ENCODE data around the gene TMEM156. TPM values are rescaled to one million over a fixed set of nuclear protein-coding genes. Genes with fewer than 3 reads are reported as not detected.

Gene TMEM156, protein sequence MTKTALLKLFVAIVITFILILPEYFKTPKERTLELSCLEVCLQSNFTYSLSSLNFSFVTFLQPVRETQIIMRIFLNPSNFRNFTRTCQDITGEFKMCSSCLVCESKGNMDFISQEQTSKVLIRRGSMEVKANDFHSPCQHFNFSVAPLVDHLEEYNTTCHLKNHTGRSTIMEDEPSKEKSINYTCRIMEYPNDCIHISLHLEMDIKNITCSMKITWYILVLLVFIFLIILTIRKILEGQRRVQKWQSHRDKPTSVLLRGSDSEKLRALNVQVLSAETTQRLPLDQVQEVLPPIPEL
- polyA plus RNA-seq (0.15 to 0.68 TPM (median 0.19 TPM) in 3 replicates), polyA minus RNA-seq (0.45 TPM in 1 of 3 replicates, not detected in the others)
- not detected for polyA plus RNA-seq (2011; ENCODE audit: low read depth)
- 0.29 and 0.35 TPM in 2 replicates for polyA plus RNA-seq (2011; cell fraction: cytosol; rRNA removed)
- 0.09 and 0.23 TPM in 2 replicates for polyA plus RNA-seq (2011; cell fraction: nucleus; rRNA removed)
- 0.08 TPM in 1 of 2 replicates, not detected in the other for polyA plus RNA-seq (2012; ENCODE audit: low replicate concordance)
- polyA minus RNA-seq (2011; cell fraction: cytosol; rRNA and poly(A)+ RNA removed), result not detected
- polyA minus RNA-seq (2011; cell fraction: nucleus; rRNA and poly(A)+ RNA removed), result not detected in 2 replicates

DNA sequence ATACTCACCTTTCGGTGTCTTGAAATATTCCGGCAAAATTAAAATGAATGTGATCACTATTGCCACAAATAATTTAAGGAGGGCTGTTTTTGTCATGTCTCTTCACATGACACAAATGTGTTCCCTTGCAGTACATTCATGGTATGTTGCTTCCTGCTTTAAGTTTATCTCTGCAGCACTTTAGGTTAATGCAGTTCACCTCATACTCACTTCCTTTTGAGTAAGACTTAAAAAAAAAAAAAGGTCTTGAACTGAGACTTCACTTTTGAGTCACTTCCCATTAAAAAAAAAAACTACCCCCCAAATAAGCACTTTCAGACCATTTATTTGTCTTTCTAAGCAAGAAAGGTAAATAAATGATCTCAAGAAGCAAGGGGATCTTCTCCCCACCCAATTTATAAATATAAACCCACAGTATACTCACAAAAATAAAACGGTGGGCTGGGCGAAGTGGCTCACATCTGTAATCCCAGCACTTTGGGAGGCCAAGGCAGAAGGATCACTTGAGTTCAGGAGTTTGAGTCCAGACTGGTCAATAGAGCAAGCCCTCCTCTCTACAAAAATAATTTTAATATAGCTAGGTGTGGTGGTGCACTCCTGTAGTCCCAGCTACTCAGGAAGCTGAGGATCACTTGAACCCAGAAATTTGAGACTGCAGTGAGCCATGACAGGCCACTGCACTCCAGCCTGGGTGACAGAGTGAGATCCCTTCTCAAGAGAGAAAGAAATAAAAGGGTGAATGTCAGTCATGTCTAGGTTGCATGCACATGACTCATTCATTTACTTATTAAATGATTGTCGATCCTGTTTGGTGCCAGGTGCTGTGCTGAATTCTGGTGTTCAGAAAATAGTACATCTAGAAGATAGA, at the start of gene TMEM156:
Gene TMEM156, minus strand, starts transcription at position 192 of the 868 bp plus-strand sequence. Its CDS starts 96 bp downstream, at position 96.
- H3K27ac ChIP-seq (ENCODE audit: control insufficient read depth, insufficient read depth, low read length), result peak within 1 kb of the TSS; percentile 66
- H4K20me1 ChIP-seq (ENCODE audit: control insufficient read depth, extremely low read depth, insufficient read depth, low read length), result no peaks in the 10 kb centered on the region
- H3K9me3 ChIP-seq (ENCODE audit: control insufficient read depth, low read depth, low read length), result no peaks in the 10 kb centered on the region
- H3K4me3 ChIP-seq (ENCODE audit: control insufficient read depth in 2 of 3, extremely low read depth in 1 of 3, insufficient read depth in 2 of 3, low read depth in 1 of 3, low read length in 3 of 3), result no peak within 1 kb of the TSS
- H3K9ac ChIP-seq (ENCODE audit: control insufficient read depth, extremely low read depth, insufficient read depth, low read length), result peak within 1 kb of the TSS; percentile 35
- H3K4me2 ChIP-seq (ENCODE audit: control insufficient read depth, extremely low read depth, insufficient read depth, low read depth, low read length), result peak within 1 kb of the TSS; percentile 70
- no peaks in the 10 kb centered on the region for H3K9me1 ChIP-seq (ENCODE audit: control insufficient read depth, extremely low read depth, insufficient read depth, low read length)
- peaks cover 30% of the 10 kb centered on the region for H3K4me1 ChIP-seq (ENCODE audit: control insufficient read depth, extremely low read depth, insufficient read depth, low read length)
- dilution Hi-C loops (cut with MboI; ENCODE audit: extremely low pct_ligation_motif_present, low sequenced_read_pairs), result no loop called here
- no peak for TF ChIP-seq EZH2 (IDR thresholded peaks at IDR 0.05; ENCODE audit: low read length)
- TF ChIP-seq, protein P1, sequence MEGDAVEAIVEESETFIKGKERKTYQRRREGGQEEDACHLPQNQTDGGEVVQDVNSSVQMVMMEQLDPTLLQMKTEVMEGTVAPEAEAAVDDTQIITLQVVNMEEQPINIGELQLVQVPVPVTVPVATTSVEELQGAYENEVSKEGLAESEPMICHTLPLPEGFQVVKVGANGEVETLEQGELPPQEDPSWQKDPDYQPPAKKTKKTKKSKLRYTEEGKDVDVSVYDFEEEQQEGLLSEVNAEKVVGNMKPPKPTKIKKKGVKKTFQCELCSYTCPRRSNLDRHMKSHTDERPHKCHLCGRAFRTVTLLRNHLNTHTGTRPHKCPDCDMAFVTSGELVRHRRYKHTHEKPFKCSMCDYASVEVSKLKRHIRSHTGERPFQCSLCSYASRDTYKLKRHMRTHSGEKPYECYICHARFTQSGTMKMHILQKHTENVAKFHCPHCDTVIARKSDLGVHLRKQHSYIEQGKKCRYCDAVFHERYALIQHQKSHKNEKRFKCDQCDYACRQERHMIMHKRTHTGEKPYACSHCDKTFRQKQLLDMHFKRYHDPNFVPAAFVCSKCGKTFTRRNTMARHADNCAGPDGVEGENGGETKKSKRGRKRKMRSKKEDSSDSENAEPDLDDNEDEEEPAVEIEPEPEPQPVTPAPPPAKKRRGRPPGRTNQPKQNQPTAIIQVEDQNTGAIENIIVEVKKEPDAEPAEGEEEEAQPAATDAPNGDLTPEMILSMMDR (optimal IDR thresholded peaks at IDR 0.05 in 1 of 3, IDR thresholded peaks at IDR 0.05 in 1 of 3, conservative IDR thresholded peaks at IDR 0.05 in 1 of 3; ENCODE audit: extremely low read depth in 1 of 3, insufficient read depth in 2 of 3, low read length in 3 of 3), result no peak
- H3K36me3 ChIP-seq (ENCODE audit: control insufficient read depth in 2 of 2, extremely low read depth in 1 of 2, insufficient read depth in 2 of 2, low read length in 2 of 2), result no peaks in the 10 kb centered on the region
- DNase-seq (ENCODE audit: low read depth, low spot score), result no peak
- no peaks in the 10 kb centered on the region for H3K79me2 ChIP-seq (ENCODE audit: control insufficient read depth, insufficient read depth, low read length)
- peak within 1 kb of the TSS; percentile 40 for H2AFZ ChIP-seq (ENCODE audit: control insufficient read depth, low read length)
- H3K27me3 ChIP-seq (ENCODE audit: control insufficient read depth, extremely low read depth, insufficient read depth, low read length), result no peaks in the 10 kb centered on the region
- FAIRE-seq, result peak; percentile 84

DNA sequence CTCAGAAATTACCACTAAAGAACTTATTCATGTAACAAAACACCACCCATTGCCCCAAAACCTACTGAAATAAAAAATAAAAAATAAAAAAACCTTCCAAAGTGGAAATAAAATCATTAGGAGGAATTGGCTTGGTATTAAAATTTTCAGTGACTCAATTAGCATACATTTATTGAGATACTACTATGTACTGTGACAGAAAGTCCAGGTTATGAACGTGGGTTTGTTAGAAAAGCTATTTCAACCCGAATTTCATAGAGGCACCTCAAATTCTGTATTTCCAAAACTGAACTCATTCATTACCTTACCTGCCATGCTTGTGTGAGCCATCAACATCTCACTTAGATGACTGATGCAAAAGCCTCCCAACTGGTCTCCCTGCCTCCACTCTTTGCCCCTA, 46.6 kb upstream of the TMEM156 start:
- Histone ChIP-seq H3K9me3 (ENCODE audit: control insufficient read depth, low read depth, low read length) (no peaks in the 10 kb centered on the region), H3K27me3 (ENCODE audit: control insufficient read depth, extremely low read depth, insufficient read depth, low read length) (no peaks in the 10 kb centered on the region), H2AFZ (ENCODE audit: control insufficient read depth, low read length) (no peak overlapping the region), H3K79me2 (ENCODE audit: control insufficient read depth, insufficient read depth, low read length) (no peaks in the 10 kb centered on the region), H3K27ac (ENCODE audit: control insufficient read depth, insufficient read depth, low read length) (no peak overlapping the region), H3K4me1 (ENCODE audit: control insufficient read depth, extremely low read depth, insufficient read depth, low read length) (no peaks in the 10 kb centered on the region), H3K9ac (ENCODE audit: control insufficient read depth, extremely low read depth, insufficient read depth, low read length) (no peak overlapping the region), H3K36me3 (ENCODE audit: control insufficient read depth in 2 of 2, extremely low read depth in 1 of 2, insufficient read depth in 2 of 2, low read length in 2 of 2) (no peaks in the 10 kb centered on the region), H3K4me2 (ENCODE audit: control insufficient read depth, extremely low read depth, insufficient read depth, low read depth, low read length) (no peak overlapping the region), H3K4me3 (ENCODE audit: control insufficient read depth in 2 of 3, extremely low read depth in 1 of 3, insufficient read depth in 2 of 3, low read depth in 1 of 3, low read length in 3 of 3) (no peak overlapping the region), H4K20me1 (ENCODE audit: control insufficient read depth, extremely low read depth, insufficient read depth, low read length) (no peaks in the 10 kb centered on the region), H3K9me1 (ENCODE audit: control insufficient read depth, extremely low read depth, insufficient read depth, low read length) (no peaks in the 10 kb centered on the region)
- no peak for TF ChIP-seq EZH2 (IDR thresholded peaks at IDR 0.05; ENCODE audit: low read length)
- TF ChIP-seq, protein P1 (optimal IDR thresholded peaks at IDR 0.05 in 1 of 3, IDR thresholded peaks at IDR 0.05 in 1 of 3, conservative IDR thresholded peaks at IDR 0.05 in 1 of 3; ENCODE audit: extremely low read depth in 1 of 3, insufficient read depth in 2 of 3, low read length in 3 of 3), result no peak
- DNase-seq (ENCODE audit: low read depth, low spot score) (no peak), FAIRE-seq (no peak)
- dilution Hi-C loops (cut with MboI; ENCODE audit: extremely low pct_ligation_motif_present, low sequenced_read_pairs), result no loop called here

Data from keratinocyte (primary cell).